T-helper 17 cell (primary cell): ENCODE data around the gene RPUSD2. TPM values are rescaled to one million over a fixed set of nuclear protein-coding genes. Genes with fewer than 3 reads are reported as not detected.
"Not testable (repeated sequence)": the region's sequence is repeated elsewhere in the genome, so short reads cannot be mapped to it uniquely, and the experiment has no call there.

Source experiments
- ATAC-seq: fragments of 150-1000 bp; cut with Tn5 transposase; 2 replicates; pipeline ENCODE4 v1.10.0; 2021; ENCODE audit warnings: mild to moderate bottlenecking, moderate library complexity
- DNase-seq, 3 donors: peaks; one replicate each; pipeline versions ENCODE4 v3.0.0 to v3.0.0-alpha.2; 2020 to 2021
- H3K9me3 ChIP-seq: one replicate; pipeline ENCODE4 v1.7.0; 2013; ENCODE audit warnings: low read length, mild to moderate bottlenecking; ENCODE audit not compliant: control insufficient read depth, poor library complexity, severe bottlenecking
- H3K27ac Mint-ChIP-seq: one replicate; pipeline ENCODE4 v1.8.0; 2022; ENCODE audit warnings: mild to moderate bottlenecking, moderate library complexity, mixed read lengths
- H3K27me3 Mint-ChIP-seq: one replicate; pipeline ENCODE4 v1.8.0; 2022; ENCODE audit warnings: mixed read lengths
- H3K36me3 Mint-ChIP-seq: one replicate; pipeline ENCODE4 v1.8.0; 2022; ENCODE audit warnings: low read depth, mixed read lengths
- H3K4me1 Mint-ChIP-seq: one replicate; pipeline ENCODE4 v1.8.0; 2022; ENCODE audit warnings: mild to moderate bottlenecking, mixed read lengths
- H3K4me3 Mint-ChIP-seq: one replicate; pipeline ENCODE4 v1.8.0; 2022; ENCODE audit warnings: mild to moderate bottlenecking, moderate library complexity, mixed read lengths
- total RNA-seq, 4 donors: library from RNA in 2 of 4; stranded (reverse) in 2 of 4; gene quantifications; one replicate each; pipeline ENCODE4 v1.2.3 and lab custom pipeline; 2022 to 2026

Gene RPUSD2
- total RNA-seq, 2 donors from 2014 or later: 9.1 to 15.1 TPM

DNA sequence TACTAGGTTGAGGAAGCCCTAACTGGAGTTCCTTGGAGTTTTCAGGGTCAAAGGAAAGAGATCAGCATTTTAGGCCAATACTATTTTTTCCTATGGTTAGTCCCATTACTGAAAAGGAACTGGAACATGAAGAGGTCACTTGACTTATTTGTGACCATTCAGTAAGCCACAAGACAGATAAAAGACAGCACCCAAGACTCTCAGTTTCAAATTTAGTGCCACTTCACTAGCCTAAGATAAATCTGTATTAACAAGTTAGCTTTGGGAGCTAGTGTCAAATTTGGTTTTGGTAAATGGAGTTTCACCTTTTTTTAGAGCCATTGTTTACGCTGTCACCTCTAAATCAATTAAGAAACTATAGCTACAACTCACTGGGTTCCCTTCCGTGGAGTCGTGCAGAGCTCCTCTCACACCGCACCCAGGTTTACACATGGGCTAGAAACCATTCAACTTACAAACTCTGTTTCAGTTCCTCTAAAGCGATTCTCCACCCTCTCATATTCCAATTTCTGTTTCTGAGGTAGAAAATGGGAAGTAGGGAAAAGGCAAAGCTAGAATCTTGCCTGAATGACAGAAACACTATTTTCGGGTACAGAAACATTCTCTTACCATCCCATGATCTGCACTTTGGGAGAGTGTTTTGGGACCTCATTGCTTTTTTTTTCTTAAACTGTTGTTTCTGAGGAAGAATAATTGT lies 18.6 kb upstream of the RPUSD2 start:
- H3K4me3 Mint-ChIP-seq: no peak overlapping the region
- H3K36me3 Mint-ChIP-seq: peaks cover 9% of the 10 kb centered on the region
- no peak overlapping the region for H3K27ac Mint-ChIP-seq
- peaks cover 12% of the 10 kb centered on the region for H3K4me1 Mint-ChIP-seq
- H3K9me3 ChIP-seq: no peaks in the 10 kb centered on the region
- H3K27me3 Mint-ChIP-seq: no peaks in the 10 kb centered on the region
- no peak for ATAC-seq
- DNase-seq: no peak

GRCh38 chr15:40554161-40554525 lies 15.0 kb upstream of the RPUSD2 start:
- Mint-ChIP-seq H3K36me3 (peaks cover 5% of the 10 kb centered on the region), H3K4me3 (no peak overlapping the region), H3K27me3 (no peaks in the 10 kb centered on the region), H3K4me1 (peaks cover 7% of the 10 kb centered on the region), H3K27ac (no peak overlapping the region)
- ATAC-seq (no peak), DNase-seq (no peak)
- no peaks in the 10 kb centered on the region for H3K9me3 ChIP-seq

DNA sequence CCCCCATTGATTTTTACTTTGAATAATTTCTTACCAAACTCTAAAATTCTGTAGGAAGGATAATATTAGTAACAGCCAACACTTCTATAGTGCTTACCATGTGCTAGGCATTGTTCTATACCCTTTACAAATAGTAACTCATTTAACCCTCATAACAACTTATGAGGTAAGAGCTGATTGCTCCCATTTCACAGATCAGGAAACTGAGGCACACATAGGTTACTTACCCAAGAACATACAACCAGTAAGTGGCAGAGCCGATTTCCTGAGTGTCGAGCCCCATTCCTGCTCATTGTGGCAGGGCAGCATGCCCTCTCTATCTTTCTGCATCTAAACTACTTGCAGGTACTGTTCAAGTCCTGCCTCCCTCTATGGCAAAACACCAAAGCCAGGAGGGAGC lies 13.2 kb upstream of the RPUSD2 start:
- Mint-ChIP-seq H3K4me3 (no peak overlapping the region), H3K36me3 (peaks cover 2% of the 10 kb centered on the region)

GRCh38 chr15:40558952-40559742 lies 10.0 kb upstream of the RPUSD2 start:
- H3K27me3 Mint-ChIP-seq: no peaks in the 10 kb centered on the region
- H3K27ac Mint-ChIP-seq: peak overlapping the region; percentile 54
- no peaks in the 10 kb centered on the region for H3K9me3 ChIP-seq
- peak overlapping the region; percentile 36 for H3K4me3 Mint-ChIP-seq
- peaks cover 2% of the 10 kb centered on the region for H3K36me3 Mint-ChIP-seq
- ATAC-seq: no peak
- no peak for DNase-seq
- H3K4me1 Mint-ChIP-seq: peaks cover 27% of the 10 kb centered on the region

More for the DNA sequence above, 13.2 kb upstream of the RPUSD2 start:
- DNase-seq: no peak
- Mint-ChIP-seq H3K4me1 (peaks cover 19% of the 10 kb centered on the region), H3K27me3 (no peaks in the 10 kb centered on the region), H3K27ac (no peak overlapping the region)
- H3K9me3 ChIP-seq: no peaks in the 10 kb centered on the region
- ATAC-seq: no peak

DNA sequence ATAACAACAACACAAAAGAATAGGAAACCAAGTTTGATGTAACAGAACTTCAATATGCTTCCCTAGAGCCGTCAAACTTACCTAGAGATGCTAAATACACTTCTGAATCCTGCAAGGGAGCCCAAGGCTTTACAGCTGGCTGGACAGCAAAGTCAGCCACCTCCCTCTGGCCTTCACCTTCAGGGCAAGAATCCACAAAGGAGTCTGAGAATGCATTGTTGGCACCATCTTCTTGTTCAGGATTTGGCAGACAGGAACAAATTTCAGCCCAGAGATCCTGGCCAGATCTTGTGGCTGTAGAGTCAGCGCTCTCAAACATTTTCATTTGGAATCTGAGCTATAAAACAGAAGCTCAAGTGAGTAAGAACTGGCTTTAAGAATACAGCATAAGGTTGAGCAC lies 6.4 kb upstream of the RPUSD2 start:
- no peak overlapping the region for H3K4me3 Mint-ChIP-seq
- ATAC-seq (no peak), DNase-seq (no peak)
- no peaks in the 10 kb centered on the region for H3K27me3 Mint-ChIP-seq
- H3K4me1 Mint-ChIP-seq: peaks cover 43% of the 10 kb centered on the region
- no peak overlapping the region for H3K27ac Mint-ChIP-seq
- H3K36me3 Mint-ChIP-seq: no peaks in the 10 kb centered on the region
- no peaks in the 10 kb centered on the region for H3K9me3 ChIP-seq

- H3K9me3 ChIP-seq: no peaks in the 10 kb centered on the region
- no peak for ATAC-seq
- no peaks in the 10 kb centered on the region for H3K36me3 Mint-ChIP-seq
- peaks cover 43% of the 10 kb centered on the region for H3K4me1 Mint-ChIP-seq
- H3K27ac Mint-ChIP-seq: no peak overlapping the region
- H3K27me3 Mint-ChIP-seq: no peaks in the 10 kb centered on the region
- no peak overlapping the region for H3K4me3 Mint-ChIP-seq
- DNase-seq: no peak
Observed at GRCh38 chr15:40563426-40563825, 5.7 kb upstream of the RPUSD2 start.

DNA sequence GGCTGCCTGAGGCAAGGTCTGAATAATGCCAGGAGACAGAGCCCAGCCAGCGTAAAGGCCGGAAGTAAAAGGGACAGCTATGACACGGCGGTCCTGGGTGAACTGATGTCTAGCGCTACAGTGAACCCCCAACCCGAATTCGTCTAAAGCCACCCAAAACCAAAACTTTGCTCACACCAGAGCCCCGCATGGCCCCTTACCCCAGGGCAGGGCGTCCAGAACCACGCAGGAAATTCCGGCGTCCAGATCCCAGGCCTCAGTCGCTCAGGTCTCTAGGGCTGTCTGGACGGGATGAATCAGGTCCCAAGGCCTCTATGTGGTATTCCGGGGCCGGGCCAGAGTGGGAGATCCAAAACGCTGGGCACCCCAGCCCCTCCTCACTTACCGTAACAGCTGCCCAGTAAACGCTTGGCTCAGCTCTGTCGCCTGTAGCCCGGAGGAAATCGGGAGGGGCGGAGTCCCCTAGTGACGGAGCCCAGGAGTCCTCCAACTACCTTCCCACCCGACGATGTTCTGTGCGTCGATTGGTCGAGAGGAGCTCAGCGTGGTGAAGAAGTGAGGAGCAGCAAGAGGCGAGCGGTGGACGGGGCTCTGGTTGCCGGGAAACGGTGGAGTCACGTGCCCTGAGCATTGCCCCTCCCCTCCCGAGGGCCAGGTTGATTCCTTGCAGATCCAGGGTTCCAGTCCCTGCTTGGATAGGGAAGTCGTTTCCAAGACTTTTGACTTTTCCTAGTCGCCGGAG lies 4.3 kb upstream of the RPUSD2 start, which contains the start of gene CCDC32:
Gene CCDC32, minus strand, starts transcription at position 452 of the 742 bp plus-strand sequence. CDS start 2,027 bp downstream, outside the sequence.
- no peaks in the 10 kb centered on the region for H3K36me3 Mint-ChIP-seq
- peak within 1 kb of the TSS; percentile 90 for H3K27ac Mint-ChIP-seq
- H3K4me3 Mint-ChIP-seq: peak within 1 kb of the TSS; percentile 92
- DNase-seq (peak; percentile 85 to 91 (median 90)), ATAC-seq (peak; percentile 96)
- no peaks in the 10 kb centered on the region for H3K9me3 ChIP-seq
- no peaks in the 10 kb centered on the region for H3K27me3 Mint-ChIP-seq
- H3K4me1 Mint-ChIP-seq: peaks cover 39% of the 10 kb centered on the region

DNA sequence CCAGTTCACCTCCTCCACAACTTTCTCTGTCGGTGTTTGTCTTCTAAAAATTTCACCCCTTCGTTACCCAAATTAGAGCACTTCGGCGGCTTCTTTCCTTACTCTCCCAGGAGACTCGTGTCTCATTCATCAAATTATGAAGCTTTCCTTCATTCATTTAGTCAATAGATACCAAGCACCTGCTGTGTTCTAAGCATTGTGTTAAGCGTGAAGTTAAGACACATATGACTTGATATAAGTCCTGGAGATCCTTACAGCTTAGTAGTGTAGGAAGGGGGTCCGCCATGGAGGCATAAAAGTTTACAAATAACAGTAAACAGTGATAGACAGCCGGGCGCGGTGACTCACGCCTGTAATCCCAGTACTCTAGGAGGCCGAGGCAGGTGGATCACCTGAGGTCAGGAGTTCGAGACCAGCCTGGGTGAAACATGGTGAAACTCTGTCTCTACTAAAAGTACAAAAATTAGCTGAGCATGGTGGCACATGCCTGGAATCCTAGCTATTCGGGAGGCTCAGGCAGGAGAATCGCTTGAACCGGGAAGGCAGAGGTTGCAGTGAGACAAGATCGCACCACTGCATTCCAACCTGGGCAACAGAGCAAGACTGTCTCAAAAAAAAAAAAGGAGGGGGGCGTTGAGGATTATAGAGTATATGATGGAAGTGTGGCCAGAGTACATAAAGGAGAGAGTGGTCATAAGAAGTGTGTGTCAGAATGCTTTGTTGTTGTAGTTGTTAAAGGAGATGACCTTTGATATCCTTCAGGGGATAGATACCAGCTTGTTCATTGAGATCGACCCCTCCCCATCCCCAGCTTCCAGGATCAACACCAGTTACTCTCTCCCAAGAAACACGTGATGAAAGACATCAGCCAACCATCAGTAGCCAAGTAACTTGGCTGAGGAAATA lies 3.5 kb upstream of the RPUSD2 start:
- DNase-seq: no peak
- Mint-ChIP-seq H3K36me3 (no peaks in the 10 kb centered on the region), H3K27ac (peak overlapping the region; percentile 90), H3K4me3 (peak overlapping the region; percentile 92), H3K27me3 (no peaks in the 10 kb centered on the region), H3K4me1 (peaks cover 34% of the 10 kb centered on the region)
- no peak for ATAC-seq
- H3K9me3 ChIP-seq: no peaks in the 10 kb centered on the region

DNA sequence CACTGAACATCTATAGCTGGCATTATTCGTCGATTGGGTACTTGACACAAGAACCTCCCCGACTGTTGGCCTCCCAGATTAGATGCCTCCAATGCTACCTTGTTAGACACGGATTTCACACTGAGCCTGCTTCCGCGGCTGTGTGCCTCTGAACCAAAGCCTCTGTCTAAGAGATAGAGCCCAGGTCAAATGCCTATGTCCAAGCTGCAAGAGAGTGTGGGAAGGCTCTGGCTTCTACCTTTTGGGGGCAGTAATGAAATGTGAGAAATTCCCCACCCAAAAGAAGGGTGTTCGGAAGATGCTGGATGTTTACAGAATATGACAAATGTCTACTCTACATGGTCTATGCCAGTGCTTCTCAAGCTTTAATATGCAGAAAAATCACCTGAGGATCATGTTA lies 2.0 kb upstream of the RPUSD2 start:
- ATAC-seq (no peak), DNase-seq (no peak)
- Mint-ChIP-seq H3K27me3 (no peaks in the 10 kb centered on the region), H3K36me3 (no peaks in the 10 kb centered on the region), H3K4me1 (peaks cover 29% of the 10 kb centered on the region), H3K4me3 (no peak overlapping the region), H3K27ac (no peak overlapping the region)
- H3K9me3 ChIP-seq: no peaks in the 10 kb centered on the region

- Mint-ChIP-seq H3K4me3 (no peak overlapping the region), H3K27me3 (no peaks in the 10 kb centered on the region), H3K36me3 (peaks cover 3% of the 10 kb centered on the region), H3K4me1 (peaks cover 6% of the 10 kb centered on the region), H3K27ac (peak overlapping the region; percentile 49)
- DNase-seq: no peak
- no peaks in the 10 kb centered on the region for H3K9me3 ChIP-seq
- no peak for ATAC-seq
Observed at GRCh38 chr15:40575113-40575512, 6.0 kb downstream of the RPUSD2 start.

GRCh38 chr15:40576914-40577313 lies 7.8 kb downstream of the RPUSD2 start:
- H3K27me3 Mint-ChIP-seq, H3K27ac Mint-ChIP-seq, H3K4me1 Mint-ChIP-seq, H3K4me3 Mint-ChIP-seq, ATAC-seq, H3K36me3 Mint-ChIP-seq, H3K9me3 ChIP-seq, DNase-seq: not testable (repeated sequence)

DNA sequence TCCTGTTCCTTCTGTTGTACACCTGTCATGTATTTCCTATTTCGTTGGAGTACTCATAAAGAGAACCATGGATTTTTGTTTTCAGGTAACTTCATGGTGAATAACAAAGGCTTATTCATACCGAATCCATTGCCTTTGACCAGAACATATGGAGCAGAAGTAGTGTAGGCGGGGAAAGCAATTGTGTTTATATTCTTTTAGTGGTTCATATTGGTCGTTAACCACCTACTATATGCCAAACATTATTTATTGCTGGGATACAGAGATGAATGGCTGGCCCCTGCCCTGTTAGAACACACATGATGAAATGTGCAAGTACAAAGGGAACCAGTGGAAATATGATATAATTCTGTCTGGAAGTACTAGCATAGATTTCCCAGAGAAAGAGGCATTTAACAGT lies 9.8 kb downstream of the RPUSD2 start:
- no peak for ATAC-seq
- Mint-ChIP-seq H3K4me1 (no peaks in the 10 kb centered on the region), H3K27me3 (no peaks in the 10 kb centered on the region), H3K36me3 (no peaks in the 10 kb centered on the region), H3K4me3 (no peak overlapping the region), H3K27ac (no peak overlapping the region)
- no peak for DNase-seq
- H3K9me3 ChIP-seq: no peaks in the 10 kb centered on the region
